ENCODE data around the gene FSTL3.
A peak's percentile ranks its signal among the peaks of the same experiment; 100 is the strongest.

FSTL3 gene

GRCh38 chr19:653425-653824 is 22.8 kb upstream of the FSTL3 start:
- H3K4me3 ChIP-seq (ENCODE audit: low read depth, low read length): no peak overlapping the region
- no peak overlapping the region for H3K27ac ChIP-seq (ENCODE audit: low read depth, low read length)
- no peaks in the 10 kb centered on the region for H3K27me3 ChIP-seq (ENCODE audit: control insufficient read depth, insufficient read depth, low read length)
- H3K36me3 ChIP-seq (ENCODE audit: control insufficient read depth, insufficient read depth, low read length): peaks cover 71% of the 10 kb centered on the region
- H3K4me1 ChIP-seq (ENCODE audit: control insufficient read depth, insufficient read depth, low read length): no peaks in the 10 kb centered on the region
- no peaks in the 10 kb centered on the region for H3K9me3 ChIP-seq (ENCODE audit: control insufficient read depth, insufficient read depth, low read depth, low read length)
- no peak overlapping the region for H3K9ac ChIP-seq (ENCODE audit: low read length)

- H3K27me3 ChIP-seq (ENCODE audit: control insufficient read depth, insufficient read depth, low read length): no peaks in the 10 kb centered on the region
- H3K36me3 ChIP-seq (ENCODE audit: control insufficient read depth, insufficient read depth, low read length): peaks cover 63% of the 10 kb centered on the region
- H3K4me1 ChIP-seq (ENCODE audit: control insufficient read depth, insufficient read depth, low read length): peaks cover 1% of the 10 kb centered on the region; the same call in 1 of the 2 replicates
- no peaks in the 10 kb centered on the region for H3K9me3 ChIP-seq (ENCODE audit: control insufficient read depth, insufficient read depth, low read depth, low read length)
- H3K4me3 ChIP-seq (ENCODE audit: low read depth, low read length): no peak overlapping the region
- H3K27ac ChIP-seq (ENCODE audit: low read depth, low read length): no peak overlapping the region
- H3K9ac ChIP-seq (ENCODE audit: low read length): no peak overlapping the region
These were observed 20.5 kb upstream of the FSTL3 start for GRCh38 chr19:655691-656090.

GRCh38 chr19:656751-657559 is 19.2 kb upstream of the FSTL3 start:
- peaks cover 50% of the 10 kb centered on the region for H3K36me3 ChIP-seq (ENCODE audit: control insufficient read depth, insufficient read depth, low read length)
- peaks cover 14% of the 10 kb centered on the region for H3K4me1 ChIP-seq (ENCODE audit: control insufficient read depth, insufficient read depth, low read length)
- no peak overlapping the region for H3K27ac ChIP-seq (ENCODE audit: low read depth, low read length)
- no peak overlapping the region for H3K9ac ChIP-seq (ENCODE audit: low read length)
- H3K9me3 ChIP-seq (ENCODE audit: control insufficient read depth, insufficient read depth, low read depth, low read length): no peaks in the 10 kb centered on the region
- no peak overlapping the region for H3K4me3 ChIP-seq (ENCODE audit: low read depth, low read length)
- no peaks in the 10 kb centered on the region for H3K27me3 ChIP-seq (ENCODE audit: control insufficient read depth, insufficient read depth, low read length)

- H3K27ac ChIP-seq (ENCODE audit: low read depth, low read length): no peak overlapping the region
- no peak overlapping the region for H3K9ac ChIP-seq (ENCODE audit: low read length)
- peaks cover 44% of the 10 kb centered on the region for H3K36me3 ChIP-seq (ENCODE audit: control insufficient read depth, insufficient read depth, low read length)
- H3K4me1 ChIP-seq (ENCODE audit: control insufficient read depth, insufficient read depth, low read length): peaks cover 15% of the 10 kb centered on the region
- no peaks in the 10 kb centered on the region for H3K9me3 ChIP-seq (ENCODE audit: control insufficient read depth, insufficient read depth, low read depth, low read length)
- no peak overlapping the region for H3K4me3 ChIP-seq (ENCODE audit: low read depth, low read length)
- H3K27me3 ChIP-seq (ENCODE audit: control insufficient read depth, insufficient read depth, low read length): no peaks in the 10 kb centered on the region
These were observed 18.6 kb upstream of the FSTL3 start for GRCh38 chr19:657611-658010.

- H3K27me3 ChIP-seq (ENCODE audit: control insufficient read depth, insufficient read depth, low read length): no peaks in the 10 kb centered on the region
- H3K36me3 ChIP-seq (ENCODE audit: control insufficient read depth, insufficient read depth, low read length): peaks cover 38% of the 10 kb centered on the region
- H3K4me3 ChIP-seq (ENCODE audit: low read depth, low read length): no peak overlapping the region
- H3K9me3 ChIP-seq (ENCODE audit: control insufficient read depth, insufficient read depth, low read depth, low read length): no peaks in the 10 kb centered on the region
- H3K27ac ChIP-seq (ENCODE audit: low read depth, low read length): peak overlapping the region; percentile 47; the same call in 1 of the 2 replicates
- peaks cover 15% of the 10 kb centered on the region for H3K4me1 ChIP-seq (ENCODE audit: control insufficient read depth, insufficient read depth, low read length)
- no peak overlapping the region for H3K9ac ChIP-seq (ENCODE audit: low read length)
These were observed 17.9 kb upstream of the FSTL3 start for GRCh38 chr19:658059-658839.

- peaks cover 21% of the 10 kb centered on the region for H3K4me1 ChIP-seq (ENCODE audit: control insufficient read depth, insufficient read depth, low read length)
- no peak overlapping the region for H3K9ac ChIP-seq (ENCODE audit: low read length)
- H3K27me3 ChIP-seq (ENCODE audit: control insufficient read depth, insufficient read depth, low read length): no peaks in the 10 kb centered on the region
- no peaks in the 10 kb centered on the region for H3K9me3 ChIP-seq (ENCODE audit: control insufficient read depth, insufficient read depth, low read depth, low read length)
- H3K27ac ChIP-seq (ENCODE audit: low read depth, low read length): peak overlapping the region; percentile 47; the same call in 1 of the 2 replicates
- H3K36me3 ChIP-seq (ENCODE audit: control insufficient read depth, insufficient read depth, low read length): peaks cover 29% of the 10 kb centered on the region
- no peak overlapping the region for H3K4me3 ChIP-seq (ENCODE audit: low read depth, low read length)
These were observed 17.0 kb upstream of the FSTL3 start for GRCh38 chr19:658916-659839.

- Histone ChIP-seq H3K4me1 (ENCODE audit: control insufficient read depth, insufficient read depth, low read length) (peaks cover 21% of the 10 kb centered on the region), H3K27ac (ENCODE audit: low read depth, low read length) (peak overlapping the region; percentile 96)
These were observed 15.3 kb upstream of the FSTL3 start for GRCh38 chr19:660793-661426.

GRCh38 chr19:661427-662196 is 14.6 kb upstream of the FSTL3 start:
- Histone ChIP-seq H3K4me3 (ENCODE audit: low read depth, low read length) (peak overlapping the region; percentile 83), H3K9me3 (ENCODE audit: control insufficient read depth, insufficient read depth, low read depth, low read length) (no peaks in the 10 kb centered on the region), H3K4me1 (ENCODE audit: control insufficient read depth, insufficient read depth, low read length) (peaks cover 21% of the 10 kb centered on the region), H3K27ac (ENCODE audit: low read depth, low read length) (peak overlapping the region; percentile 96), H3K27me3 (ENCODE audit: control insufficient read depth, insufficient read depth, low read length) (no peaks in the 10 kb centered on the region), H3K36me3 (ENCODE audit: control insufficient read depth, insufficient read depth, low read length) (peaks cover 19% of the 10 kb centered on the region), H3K9ac (ENCODE audit: low read length) (peak overlapping the region; percentile 96)

More at GRCh38 chr19:660793-661426, 15.3 kb upstream of the FSTL3 start:
- H3K4me3 ChIP-seq (ENCODE audit: low read depth, low read length): peak overlapping the region; percentile 83
- peak overlapping the region; percentile 96 for H3K9ac ChIP-seq (ENCODE audit: low read length)
- no peaks in the 10 kb centered on the region for H3K27me3 ChIP-seq (ENCODE audit: control insufficient read depth, insufficient read depth, low read length)
- peaks cover 19% of the 10 kb centered on the region for H3K36me3 ChIP-seq (ENCODE audit: control insufficient read depth, insufficient read depth, low read length)
- H3K9me3 ChIP-seq (ENCODE audit: control insufficient read depth, insufficient read depth, low read depth, low read length): no peaks in the 10 kb centered on the region

- H3K4me3 ChIP-seq (ENCODE audit: low read depth, low read length): peak overlapping the region; percentile 83
- no peaks in the 10 kb centered on the region for H3K9me3 ChIP-seq (ENCODE audit: control insufficient read depth, insufficient read depth, low read depth, low read length)
- H3K27me3 ChIP-seq (ENCODE audit: control insufficient read depth, insufficient read depth, low read length): no peaks in the 10 kb centered on the region
- H3K9ac ChIP-seq (ENCODE audit: low read length): peak overlapping the region; percentile 96
- H3K4me1 ChIP-seq (ENCODE audit: control insufficient read depth, insufficient read depth, low read length): peaks cover 21% of the 10 kb centered on the region
- peak overlapping the region; percentile 96 for H3K27ac ChIP-seq (ENCODE audit: low read depth, low read length)
- peaks cover 13% of the 10 kb centered on the region for H3K36me3 ChIP-seq (ENCODE audit: control insufficient read depth, insufficient read depth, low read length)
These were observed 13.8 kb upstream of the FSTL3 start for GRCh38 chr19:662207-662961.

All from HUES6 (cell line).